ENCODE data around the gene TRPV6.

The TRPV6 gene

GRCh38 chr7:142868986-142869415 is 16.5 kb downstream of the TRPV6 start:
- DNase-seq (ENCODE audit: low read depth in 2 of 2) = no peak

- no peak for DNase-seq (ENCODE audit: low read depth in 2 of 2)
These were observed 17.2 kb downstream of the TRPV6 start for GRCh38 chr7:142868188-142868985.

- no peak for DNase-seq (ENCODE audit: low read depth in 2 of 2)
These were observed 18.0 kb downstream of the TRPV6 start for GRCh38 chr7:142867398-142868187.

GRCh38 chr7:142867097-142867378 is 18.5 kb downstream of the TRPV6 start:
- no peak for DNase-seq (ENCODE audit: low read depth in 2 of 2)

- no peak for DNase-seq (ENCODE audit: low read depth in 2 of 2)
These were observed 19.0 kb downstream of the TRPV6 start for GRCh38 chr7:142866361-142867096.

GRCh38 chr7:142865766-142866165 is 19.8 kb downstream of the TRPV6 start:
- DNase-seq (ENCODE audit: low read depth in 2 of 2) = no peak

- DNase-seq (ENCODE audit: low read depth in 2 of 2) = no peak
These were observed 20.4 kb downstream of the TRPV6 start for GRCh38 chr7:142864980-142865747.

- DNase-seq (ENCODE audit: low read depth in 2 of 2) = no peak
These were observed 21.5 kb downstream of the TRPV6 start for GRCh38 chr7:142863891-142864685.

- DNase-seq (ENCODE audit: low read depth in 2 of 2) = no peak
These were observed 22.7 kb downstream of the TRPV6 start for GRCh38 chr7:142862786-142863400.

GRCh38 chr7:142862351-142862750 is 23.2 kb downstream of the TRPV6 start:
- no peak for DNase-seq (ENCODE audit: low read depth in 2 of 2)

GRCh38 chr7:142860968-142861367 is 24.6 kb downstream of the TRPV6 start:
- no peak for DNase-seq (ENCODE audit: low read depth in 2 of 2)

GRCh38 chr7:142859829-142860228 is 25.7 kb downstream of the TRPV6 start:
- no peak for DNase-seq (ENCODE audit: low read depth in 2 of 2)

GRCh38 chr7:142859411-142859810 is 26.1 kb downstream of the TRPV6 start:
- DNase-seq (ENCODE audit: low read depth in 2 of 2) = no peak

- DNase-seq (ENCODE audit: low read depth in 2 of 2) = no peak
These were observed 27.9 kb downstream of the TRPV6 start for GRCh38 chr7:142857625-142858024.

GRCh38 chr7:142856565-142857245 is 28.8 kb downstream of the TRPV6 start:
- no peak for DNase-seq (ENCODE audit: low read depth in 2 of 2)

GRCh38 chr7:142855756-142856564 is 29.6 kb downstream of the TRPV6 start:
- no peak for DNase-seq (ENCODE audit: low read depth in 2 of 2)

GRCh38 chr7:142855114-142855743 is 30.3 kb downstream of the TRPV6 start:
- no peak for DNase-seq (ENCODE audit: low read depth in 2 of 2)

- DNase-seq (ENCODE audit: low read depth in 2 of 2) = peak; percentile 32 to 66
These were observed 31.0 kb downstream of the TRPV6 start, which contains the start of gene EPHB6 for GRCh38 chr7:142854372-142855113. EPHB6 (plus strand) TSS chr7:142855076; CDS start chr7:142863228, 8,152 bp downstream.

All from stimulated activated CD4-positive, alpha-beta T cell treated with anti-CD3 and anti-CD28 coated beads, Interleukin-4, amount 100 ng/mL, for 48 hours (primary cell).